HL-60 (cell line): Measurements from ENCODE around the gene ABL2.

Source experiments
- DNase-seq, 2 experiments: peaks; one replicate each; pipeline ENCODE4 v3.0.0-alpha.2; 2010 to 2020; ENCODE audit warnings: low read depth in 1 of 2, low spot score in 1 of 2
- H3K27ac ChIP-seq: fragments of 250-450 bp; sonication (Bioruptor Pico); replicated peaks from 2 replicates; pipeline ENCODE4 v1.5.1; 2020; ENCODE audit warnings: mild to moderate bottlenecking, moderate library complexity
- H3K27me3 ChIP-seq: fragments of 250-450 bp; sonication (Bioruptor Pico); 2 replicates; pipeline ENCODE4 v1.5.1; 2021; ENCODE audit warnings: mild to moderate bottlenecking, moderate library complexity; ENCODE audit not compliant: insufficient read depth, poor library complexity, severe bottlenecking
- H3K4me3 ChIP-seq: replicated peaks from 2 replicates; pipeline ENCODE4 v1.5.1; 2011; ENCODE audit warnings: mild to moderate bottlenecking, control low read depth, low read length; ENCODE audit not compliant: insufficient read depth
- GABPA ChIP-seq: IDR thresholded peaks from 2 replicates; pipeline ENCODE4 v1.6.1; 2012; ENCODE audit warnings: low read depth
- POLR2AphosphoS5 ChIP-seq: IDR thresholded peaks from 2 replicates; pipeline ENCODE4 v1.6.1; 2012; ENCODE audit warnings: low read depth
- SPI1 ChIP-seq: IDR thresholded peaks from 2 replicates; pipeline ENCODE4 v1.6.1; 2012; ENCODE audit warnings: low read depth, mild to moderate bottlenecking, borderline replicate concordance
- TF ChIP-seq, protein P1 (sequence below): IDR thresholded peaks from 2 replicates; pipeline ENCODE4 v1.6.1; 2012; ENCODE audit warnings: low read depth; ENCODE audit not compliant: insufficient replicate concordance
- TF ChIP-seq, protein P2 (sequence below): IDR thresholded peaks from one replicate; pipeline ENCODE4 v1.5.1; 2011; ENCODE audit warnings: low read length, control low read depth, inconsistent platforms; ENCODE audit not compliant: insufficient read depth

The ABL2 gene

DNA sequence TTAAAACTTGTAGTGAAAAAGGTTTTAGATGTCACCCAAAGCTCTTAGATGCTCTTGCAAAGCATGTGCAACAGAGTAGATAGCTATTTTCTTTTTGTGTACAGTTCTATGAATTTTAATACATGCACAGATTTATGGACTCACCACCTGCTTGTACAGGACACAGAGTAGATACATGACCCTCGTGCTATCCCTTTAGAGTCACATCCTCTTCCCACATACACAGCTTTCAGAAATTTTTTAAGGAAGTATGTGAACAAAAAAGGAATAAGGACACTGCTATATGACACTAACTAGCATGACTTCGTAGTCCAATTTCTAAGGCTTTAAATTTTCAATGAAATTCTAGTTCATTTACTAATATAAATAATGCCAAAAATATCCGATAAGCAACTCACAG is 60.9 kb downstream of the ABL2 start:
- no peak for DNase-seq
- TF ChIP-seq POLR2AphosphoS5 (no peak), GABPA (no peak), SPI1 (no peak)
- TF ChIP-seq, protein P1, sequence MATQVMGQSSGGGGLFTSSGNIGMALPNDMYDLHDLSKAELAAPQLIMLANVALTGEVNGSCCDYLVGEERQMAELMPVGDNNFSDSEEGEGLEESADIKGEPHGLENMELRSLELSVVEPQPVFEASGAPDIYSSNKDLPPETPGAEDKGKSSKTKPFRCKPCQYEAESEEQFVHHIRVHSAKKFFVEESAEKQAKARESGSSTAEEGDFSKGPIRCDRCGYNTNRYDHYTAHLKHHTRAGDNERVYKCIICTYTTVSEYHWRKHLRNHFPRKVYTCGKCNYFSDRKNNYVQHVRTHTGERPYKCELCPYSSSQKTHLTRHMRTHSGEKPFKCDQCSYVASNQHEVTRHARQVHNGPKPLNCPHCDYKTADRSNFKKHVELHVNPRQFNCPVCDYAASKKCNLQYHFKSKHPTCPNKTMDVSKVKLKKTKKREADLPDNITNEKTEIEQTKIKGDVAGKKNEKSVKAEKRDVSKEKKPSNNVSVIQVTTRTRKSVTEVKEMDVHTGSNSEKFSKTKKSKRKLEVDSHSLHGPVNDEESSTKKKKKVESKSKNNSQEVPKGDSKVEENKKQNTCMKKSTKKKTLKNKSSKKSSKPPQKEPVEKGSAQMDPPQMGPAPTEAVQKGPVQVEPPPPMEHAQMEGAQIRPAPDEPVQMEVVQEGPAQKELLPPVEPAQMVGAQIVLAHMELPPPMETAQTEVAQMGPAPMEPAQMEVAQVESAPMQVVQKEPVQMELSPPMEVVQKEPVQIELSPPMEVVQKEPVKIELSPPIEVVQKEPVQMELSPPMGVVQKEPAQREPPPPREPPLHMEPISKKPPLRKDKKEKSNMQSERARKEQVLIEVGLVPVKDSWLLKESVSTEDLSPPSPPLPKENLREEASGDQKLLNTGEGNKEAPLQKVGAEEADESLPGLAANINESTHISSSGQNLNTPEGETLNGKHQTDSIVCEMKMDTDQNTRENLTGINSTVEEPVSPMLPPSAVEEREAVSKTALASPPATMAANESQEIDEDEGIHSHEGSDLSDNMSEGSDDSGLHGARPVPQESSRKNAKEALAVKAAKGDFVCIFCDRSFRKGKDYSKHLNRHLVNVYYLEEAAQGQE = no peak
- TF ChIP-seq, protein P2, sequence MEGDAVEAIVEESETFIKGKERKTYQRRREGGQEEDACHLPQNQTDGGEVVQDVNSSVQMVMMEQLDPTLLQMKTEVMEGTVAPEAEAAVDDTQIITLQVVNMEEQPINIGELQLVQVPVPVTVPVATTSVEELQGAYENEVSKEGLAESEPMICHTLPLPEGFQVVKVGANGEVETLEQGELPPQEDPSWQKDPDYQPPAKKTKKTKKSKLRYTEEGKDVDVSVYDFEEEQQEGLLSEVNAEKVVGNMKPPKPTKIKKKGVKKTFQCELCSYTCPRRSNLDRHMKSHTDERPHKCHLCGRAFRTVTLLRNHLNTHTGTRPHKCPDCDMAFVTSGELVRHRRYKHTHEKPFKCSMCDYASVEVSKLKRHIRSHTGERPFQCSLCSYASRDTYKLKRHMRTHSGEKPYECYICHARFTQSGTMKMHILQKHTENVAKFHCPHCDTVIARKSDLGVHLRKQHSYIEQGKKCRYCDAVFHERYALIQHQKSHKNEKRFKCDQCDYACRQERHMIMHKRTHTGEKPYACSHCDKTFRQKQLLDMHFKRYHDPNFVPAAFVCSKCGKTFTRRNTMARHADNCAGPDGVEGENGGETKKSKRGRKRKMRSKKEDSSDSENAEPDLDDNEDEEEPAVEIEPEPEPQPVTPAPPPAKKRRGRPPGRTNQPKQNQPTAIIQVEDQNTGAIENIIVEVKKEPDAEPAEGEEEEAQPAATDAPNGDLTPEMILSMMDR = no peak
- no peak overlapping the region for H3K4me3 ChIP-seq
- H3K27ac ChIP-seq = no peak overlapping the region
- no peaks in the 10 kb centered on the region for H3K27me3 ChIP-seq

DNA sequence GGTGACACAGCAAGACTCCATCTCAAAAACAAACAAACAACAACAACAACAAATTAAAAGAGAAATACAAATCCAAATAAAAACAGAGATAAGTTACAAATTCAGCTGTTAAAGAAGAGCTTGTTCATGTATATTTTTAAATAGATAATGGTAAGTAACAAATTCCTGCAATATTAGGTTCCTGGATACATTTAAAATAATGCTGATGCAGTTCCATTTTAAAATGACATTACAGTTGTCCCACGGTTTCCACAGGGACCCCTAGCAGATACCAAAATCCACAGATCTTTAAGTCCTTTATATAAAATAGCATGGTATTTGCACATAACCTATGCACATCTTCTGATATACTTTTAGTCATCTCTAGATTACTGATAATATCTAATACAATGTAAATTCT is 61.5 kb downstream of the ABL2 start:
- TF ChIP-seq GABPA = no peak
- no peak for DNase-seq
- H3K27ac ChIP-seq = no peak overlapping the region
- H3K27me3 ChIP-seq = no peaks in the 10 kb centered on the region
- no peak overlapping the region for H3K4me3 ChIP-seq

DNA sequence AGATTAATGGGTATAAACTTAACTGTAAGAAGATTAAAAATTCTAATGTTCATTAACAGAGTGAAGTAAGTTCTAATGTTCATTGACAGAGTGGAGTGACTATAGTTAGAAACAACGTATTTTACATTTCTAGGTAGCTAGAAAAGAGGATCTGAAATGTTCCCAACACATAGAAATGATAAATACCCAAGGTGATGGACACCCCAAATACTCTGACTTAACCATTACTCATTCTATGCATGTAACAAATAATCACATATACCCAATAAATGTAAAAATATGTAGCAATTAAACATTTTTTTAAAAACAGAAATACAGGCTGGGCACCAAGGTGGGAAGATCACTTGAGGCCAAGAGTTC is 62.1 kb downstream of the ABL2 start:
- Histone ChIP-seq H3K27me3 (no peaks in the 10 kb centered on the region), H3K4me3 (no peak overlapping the region), H3K27ac (no peak overlapping the region)
- no peak for DNase-seq
- TF ChIP-seq GABPA = no peak
- no peak for TF ChIP-seq POLR2AphosphoS5
- TF ChIP-seq, protein P1 = no peak
- TF ChIP-seq, protein P2 = no peak
- no peak for TF ChIP-seq SPI1

DNA sequence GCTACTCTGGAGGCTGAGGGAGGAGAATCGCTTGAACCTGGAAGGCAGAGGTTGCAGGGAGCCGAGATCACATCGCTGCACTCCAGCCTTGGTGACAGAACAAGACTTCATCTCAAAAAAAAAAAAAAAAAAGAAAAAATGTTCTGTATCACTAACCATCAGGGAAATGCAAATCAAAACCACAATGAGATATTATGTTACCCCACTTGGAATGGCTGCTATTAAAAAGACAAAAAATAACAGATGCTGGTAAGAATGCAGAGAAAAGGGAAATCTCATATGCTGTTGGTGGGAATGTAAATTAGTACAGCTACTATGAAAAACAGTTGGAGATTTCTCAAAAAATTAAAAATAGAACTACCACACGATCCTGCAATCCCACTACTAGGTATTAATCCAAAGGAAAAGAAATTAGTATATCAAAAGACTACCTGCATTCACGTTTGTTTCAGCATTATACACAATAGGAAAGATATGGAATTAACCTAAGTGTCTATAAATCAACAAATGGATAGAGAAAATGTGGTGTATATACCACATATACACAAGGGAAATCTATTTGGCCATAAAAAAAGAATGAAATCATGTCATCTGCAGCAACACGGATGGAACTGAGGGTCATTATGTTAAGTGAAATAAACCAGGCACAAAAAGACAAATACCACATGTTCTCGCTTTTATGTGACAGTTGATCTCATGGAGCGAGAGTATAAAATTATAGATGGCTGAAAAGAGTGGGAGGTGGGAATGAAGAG is 62.6 kb downstream of the ABL2 start:
- H3K27me3 ChIP-seq = no peaks in the 10 kb centered on the region
- no peak for TF ChIP-seq GABPA
- TF ChIP-seq, protein P1 = no peak
- no peak for TF ChIP-seq POLR2AphosphoS5
- TF ChIP-seq, protein P2 = no peak
- no peak for DNase-seq
- no peak overlapping the region for H3K27ac ChIP-seq
- no peak overlapping the region for H3K4me3 ChIP-seq
